ENCODE results near the gene KCND3. TPM values are rescaled to one million over a fixed set of nuclear protein-coding genes. Genes with fewer than 3 reads are reported as not detected.

Gene KCND3
- total RNA-seq, 1 experiment from 2014 or later, result 0.15 TPM

DNA sequence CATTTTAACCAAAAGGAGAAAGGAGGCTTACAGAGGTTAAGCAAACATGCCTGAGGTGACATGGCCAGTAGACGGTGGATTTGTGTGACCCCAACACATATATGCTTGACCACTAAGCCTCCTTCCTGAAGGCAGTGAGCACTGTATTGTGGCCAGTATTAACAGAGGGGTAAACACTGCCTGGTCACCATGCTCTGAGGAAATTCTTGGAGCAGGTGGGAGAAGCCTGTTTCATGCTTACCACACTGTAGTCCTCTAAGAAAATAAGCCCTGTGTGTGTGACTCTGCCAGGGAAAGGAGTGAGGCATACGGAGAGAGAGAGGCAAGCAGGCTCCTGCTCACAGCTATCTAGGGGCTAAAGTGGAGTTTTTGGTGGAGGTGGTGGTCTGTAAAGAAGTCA lies 102.7 kb downstream of the KCND3 start:
- Histone ChIP-seq H2AFZ (ENCODE audit: low read length) (no peak overlapping the region), H3K9me3 (ENCODE audit: control insufficient read depth, low read depth, low read length) (no peaks in the 10 kb centered on the region), H4K20me1 (ENCODE audit: control insufficient read depth, insufficient read depth, insufficient read length) (no peaks in the 10 kb centered on the region), H2BK120ac (ENCODE audit: low read depth, low read length, poor library complexity, severe bottlenecking) (no peak overlapping the region), H4K8ac (replicated peaks; ENCODE audit: insufficient read length, low read depth, low read length) (no peak overlapping the region), H2BK15ac (ENCODE audit: low read depth, low read length) (no peak overlapping the region), H3K4me2 (ENCODE audit: insufficient read depth, insufficient read length, low read length) (no peak overlapping the region), H3T11ph (ENCODE audit: low read length) (no peak overlapping the region), H3K23ac (ENCODE audit: insufficient read length, low read depth, low read length) (no peak overlapping the region), H3K4me1 (ENCODE audit: insufficient read depth, low read length) (peaks cover 7% of the 10 kb centered on the region; the same call in 1 of the 2 replicates), H3K23me2 (ENCODE audit: insufficient read length, low read depth, low read length, poor library complexity, severe bottlenecking) (no peaks in the 10 kb centered on the region), H4K5ac (ENCODE audit: insufficient read length, low read depth, low read length) (no peak overlapping the region), H2BK20ac (ENCODE audit: low read depth, low read length, poor library complexity, severe bottlenecking) (no peak overlapping the region), H3K27ac (ENCODE audit: insufficient read length, low read depth, low read length) (no peak overlapping the region), H2BK12ac (ENCODE audit: insufficient read length, low read depth, low read length) (no peak overlapping the region), H3K14ac (ENCODE audit: insufficient read depth, low read length) (no peak overlapping the region), H3K27me3 (ENCODE audit: insufficient read depth, low read length) (no peaks in the 10 kb centered on the region; the same call in 1 of the 2 replicates), H3K9ac (ENCODE audit: extremely low read depth, insufficient read length, low read length) (no peak overlapping the region), H2AK5ac (ENCODE audit: insufficient read length, low read length) (no peak overlapping the region), H3K18ac (ENCODE audit: insufficient read length, low read depth, low read length) (no peak overlapping the region), H2BK5ac (ENCODE audit: insufficient read length, low read length) (no peak overlapping the region), H3K79me2 (ENCODE audit: insufficient read depth, low read length) (no peaks in the 10 kb centered on the region), H3K56ac (ENCODE audit: insufficient read length, low read depth, low read length) (no peak overlapping the region), H3K79me1 (ENCODE audit: insufficient read depth, low read depth, low read length, poor library complexity, severe bottlenecking) (no peaks in the 10 kb centered on the region), H3K4ac (ENCODE audit: low read depth, low read length) (no peak overlapping the region), H4K91ac (ENCODE audit: insufficient read length, low read depth, low read length) (no peak overlapping the region)
- DNase-seq, result no peak
- no CpG with 5 or more reads among the region's 2 CpGs for WGBS (ENCODE audit: extremely low coverage, insufficient read length, low lambda C conversion rate)
- Mint-ChIP-seq H3K4me3 (no peak overlapping the region; a peak in 2 of 5 replicates), H3K27me3 (ENCODE audit: low read depth) (peaks cover 6% of the 10 kb centered on the region), H3K4me1 (peaks cover 20 to 24% of the 10 kb centered on the region in 2 experiments), H3K36me3 (ENCODE audit: insufficient read depth in 1 of 3, low read depth in 3 of 3) (no peaks in the 10 kb centered on the region), H3K27ac (no peak overlapping the region; a peak in 1 of 7 replicates), H3K9me3 (no peaks in the 10 kb centered on the region)
- TF ChIP-seq CTCF (conservative IDR thresholded peaks at IDR 0.05), result no peak

Measured in H9 (cell line).